Effector CD4-positive, alpha-beta T cell (primary cell): ENCODE data around the gene TTC13.

Source experiments
- DNase-seq: peaks from one replicate; pipeline ENCODE4 v3.0.0-alpha.2; 2020

The TTC13 gene

GRCh38 chr1:230940848-230941247, 37.8 kb downstream of the TTC13 start:
- DNase-seq = no peak

- no peak for DNase-seq
Observed at GRCh38 chr1:230939806-230940489, 38.7 kb downstream of the TTC13 start.

DNA sequence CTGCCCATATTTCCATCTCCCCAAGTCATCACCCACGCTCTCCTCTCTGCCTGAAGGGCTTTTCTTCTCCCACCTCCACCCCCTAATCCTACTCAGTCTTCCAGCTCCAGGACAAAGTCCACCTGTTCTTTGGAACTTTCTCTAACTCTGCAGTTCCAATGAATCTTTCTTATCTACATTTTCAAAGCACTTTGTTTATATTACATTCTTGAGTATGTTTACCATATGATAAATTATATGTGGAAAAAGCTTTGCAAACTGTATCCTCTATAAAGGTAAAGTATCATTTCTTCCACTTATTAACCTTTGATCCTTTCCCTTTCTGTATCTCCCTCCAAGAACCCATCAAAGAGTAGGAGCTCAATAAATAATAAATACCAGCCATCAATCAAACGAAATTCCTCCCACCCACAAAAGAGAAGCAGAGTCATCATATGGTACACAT, 39.7 kb downstream of the TTC13 start:
- DNase-seq = no peak

- DNase-seq = no peak
Observed at GRCh38 chr1:230937371-230937770, 41.3 kb downstream of the TTC13 start.

DNA sequence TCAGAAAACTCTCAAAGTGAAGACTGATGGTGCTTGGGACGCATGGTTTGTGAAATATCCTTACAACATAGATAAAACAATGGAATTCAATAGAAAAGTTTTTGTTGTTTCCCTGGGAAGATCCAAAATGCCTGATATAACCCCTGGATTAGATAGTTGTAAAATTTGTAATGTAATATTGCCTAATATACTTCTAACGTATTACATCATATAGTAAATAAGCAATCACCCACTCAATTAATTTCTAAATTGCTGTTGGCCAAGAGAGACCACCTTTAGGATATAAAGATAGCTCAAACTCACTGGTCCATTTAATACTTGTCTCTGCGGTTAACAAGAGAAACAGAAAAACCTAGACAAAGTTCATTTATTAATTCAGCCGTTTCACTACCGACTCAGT, 42.2 kb downstream of the TTC13 start:
- no peak for DNase-seq

DNA sequence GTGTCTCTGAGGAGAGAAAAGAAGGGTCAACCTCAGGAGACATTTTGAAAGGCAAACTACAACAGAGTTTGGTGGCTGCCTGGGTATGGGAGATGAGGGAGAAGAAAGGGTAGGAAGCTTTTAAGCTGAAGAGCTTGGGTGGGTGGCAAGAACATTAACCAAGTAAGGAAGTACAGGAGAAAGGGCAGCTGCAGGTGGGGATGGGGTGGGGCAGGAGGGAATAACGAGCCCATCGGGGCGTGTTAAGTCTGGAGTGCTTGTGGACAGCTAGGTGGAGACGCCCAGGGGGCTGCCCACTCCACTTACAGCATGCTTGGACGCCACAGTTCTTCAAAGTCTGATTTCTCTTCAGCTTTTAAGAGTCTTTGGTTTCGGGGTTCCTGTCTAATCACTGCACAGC, 42.8 kb downstream of the TTC13 start:
- DNase-seq = no peak

DNA sequence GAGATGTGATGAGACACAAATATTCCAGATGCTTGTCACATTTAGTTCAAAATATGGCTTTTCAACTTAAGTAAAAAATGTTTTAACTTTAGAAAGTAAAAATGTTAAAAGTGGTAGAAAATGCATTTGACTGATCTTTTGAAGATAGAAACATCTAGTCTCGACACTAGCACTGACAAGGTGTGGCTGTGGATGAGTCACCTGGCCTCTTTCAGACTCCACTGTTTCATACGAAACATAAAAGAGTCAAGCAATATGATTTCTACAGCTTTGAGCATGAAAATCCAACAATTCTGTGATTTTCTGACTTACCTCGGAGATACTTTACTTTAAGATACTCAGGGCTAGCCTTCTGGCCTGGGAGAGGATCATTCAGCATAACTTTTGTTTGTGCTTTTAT, 47.7 kb downstream of the TTC13 start:
- no peak for DNase-seq

- DNase-seq = no peak
Observed at GRCh38 chr1:230926182-230926581, 52.5 kb downstream of the TTC13 start.

DNA sequence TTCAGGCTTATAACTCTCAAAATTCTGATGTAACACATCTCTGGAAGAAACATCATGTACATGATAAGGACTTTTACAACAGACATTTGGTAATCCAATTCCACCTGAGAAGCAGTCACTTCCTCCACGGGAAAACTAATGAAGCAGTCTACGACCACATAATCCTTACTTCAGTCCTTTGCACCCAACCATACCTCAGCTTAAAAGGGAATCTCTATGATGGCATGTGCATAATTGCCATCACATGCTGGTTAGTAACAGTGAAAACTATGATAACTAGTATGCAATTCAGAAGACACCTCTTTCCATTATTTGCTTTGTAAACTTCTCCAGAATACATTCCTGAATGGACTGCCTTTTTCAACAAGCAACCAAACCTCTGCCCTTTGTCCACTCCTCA, 53.1 kb downstream of the TTC13 start:
- DNase-seq = no peak

DNA sequence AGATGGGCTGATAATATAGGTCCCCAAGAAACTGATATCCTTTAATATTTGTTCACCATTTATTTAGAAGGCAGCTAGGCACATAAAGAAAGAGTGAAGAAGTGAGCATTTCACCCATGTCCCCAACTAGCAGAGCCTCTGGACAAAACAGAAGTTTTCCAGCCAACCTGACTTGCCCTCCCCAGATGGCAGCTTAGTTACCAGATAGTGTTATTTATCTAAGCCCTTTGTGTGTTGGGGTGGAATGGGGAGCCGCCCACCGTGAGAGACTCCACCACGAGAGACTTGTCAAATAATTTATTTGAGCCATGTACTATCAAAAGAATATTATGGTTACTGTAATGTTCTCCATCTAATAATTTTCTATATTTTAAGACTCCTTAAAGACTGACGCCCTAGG, 55.5 kb downstream of the TTC13 start:
- no peak for DNase-seq

- no peak for DNase-seq
Observed at GRCh38 chr1:230922620-230923019, 56.0 kb downstream of the TTC13 start.

DNA sequence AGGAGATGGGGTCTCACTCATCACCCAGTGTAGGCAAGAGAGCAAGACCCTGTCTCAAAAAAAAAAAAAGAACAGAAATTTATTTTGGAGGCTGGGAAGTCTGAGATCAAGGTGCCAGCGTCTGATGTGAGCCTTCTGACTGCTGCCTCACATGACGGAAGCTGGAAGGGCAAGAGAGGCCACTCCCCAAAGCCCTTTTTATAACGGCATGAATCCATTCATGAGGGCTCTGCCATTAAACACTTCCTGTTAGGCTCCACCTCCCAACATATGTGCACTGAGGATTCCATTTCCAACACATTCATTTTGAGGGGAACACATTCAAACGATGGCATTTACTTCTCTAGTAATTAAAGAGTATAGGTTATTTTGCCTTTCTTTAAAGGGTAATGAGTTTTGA, 59.5 kb downstream of the TTC13 start:
- DNase-seq = no peak

DNA sequence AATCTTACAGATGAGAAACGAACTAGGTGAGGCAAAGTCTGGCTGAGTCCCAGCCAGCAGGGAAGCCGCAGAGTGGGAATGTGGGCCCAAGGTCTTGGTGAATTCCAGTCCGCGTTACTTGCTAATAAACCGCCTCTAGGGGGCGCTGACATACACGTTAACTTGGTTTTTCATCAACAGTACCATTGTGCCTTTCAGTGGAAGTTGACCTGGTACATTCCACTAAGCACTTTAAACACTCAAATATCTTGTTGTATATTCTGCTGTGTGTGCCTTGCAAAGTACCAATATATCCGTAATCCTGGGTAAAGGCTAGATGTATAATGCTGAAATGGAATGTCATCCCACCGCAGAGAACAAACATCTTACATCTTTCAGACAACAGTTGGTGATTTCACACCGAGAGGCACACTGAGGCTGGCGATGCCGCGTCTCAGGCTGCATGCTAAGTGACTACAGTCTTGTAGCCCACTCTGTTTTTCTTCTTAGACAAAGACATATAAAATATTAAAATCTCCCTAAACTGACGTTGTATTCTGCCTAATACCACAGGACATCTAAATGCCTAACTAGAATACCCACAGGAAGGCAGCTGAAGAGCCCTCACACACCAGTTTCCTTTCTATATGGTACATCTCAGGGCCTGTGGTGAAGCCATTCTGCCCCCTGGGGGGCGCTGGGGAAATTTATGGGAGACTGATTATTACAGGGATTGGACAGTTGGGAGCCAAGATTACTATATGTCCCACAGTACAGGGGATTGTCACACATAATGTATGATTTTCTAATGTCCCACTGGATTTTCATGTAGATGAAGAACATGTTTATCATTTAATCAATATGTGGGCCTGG, 61.2 kb downstream of the TTC13 start:
- peak; percentile 72 for DNase-seq

DNA sequence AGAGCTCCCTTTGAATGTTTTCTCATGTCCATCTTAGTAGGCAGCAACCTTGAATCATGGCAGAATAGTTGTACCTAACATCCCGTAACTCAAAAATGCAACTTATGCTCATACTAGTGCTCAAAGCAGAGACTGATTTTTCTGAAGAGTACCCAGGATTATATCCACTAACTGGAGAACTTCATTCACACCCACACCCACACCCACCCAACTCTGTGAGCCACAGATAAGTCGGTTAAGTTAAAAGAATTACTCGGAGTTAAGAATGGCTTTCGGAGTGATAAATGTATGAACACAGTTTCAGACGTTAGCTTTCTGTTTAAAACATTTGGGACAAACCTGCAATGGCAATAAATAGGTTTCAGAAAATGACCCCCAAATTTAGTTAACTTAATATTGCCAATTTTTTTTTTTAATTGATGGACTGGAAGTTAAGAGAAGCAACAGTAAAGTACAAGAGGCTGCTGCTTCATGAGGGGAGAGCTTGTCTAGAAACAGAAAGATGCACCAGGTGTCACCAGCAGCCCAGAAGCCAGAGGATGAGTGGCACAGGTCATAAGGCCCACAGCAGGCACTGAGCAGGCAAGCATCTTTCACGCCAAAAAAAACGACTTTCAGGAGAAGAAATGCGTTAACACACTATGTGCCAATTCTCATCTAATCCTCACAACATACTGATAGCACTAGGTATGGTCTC, 61.9 kb downstream of the TTC13 start:
- DNase-seq = no peak

DNA sequence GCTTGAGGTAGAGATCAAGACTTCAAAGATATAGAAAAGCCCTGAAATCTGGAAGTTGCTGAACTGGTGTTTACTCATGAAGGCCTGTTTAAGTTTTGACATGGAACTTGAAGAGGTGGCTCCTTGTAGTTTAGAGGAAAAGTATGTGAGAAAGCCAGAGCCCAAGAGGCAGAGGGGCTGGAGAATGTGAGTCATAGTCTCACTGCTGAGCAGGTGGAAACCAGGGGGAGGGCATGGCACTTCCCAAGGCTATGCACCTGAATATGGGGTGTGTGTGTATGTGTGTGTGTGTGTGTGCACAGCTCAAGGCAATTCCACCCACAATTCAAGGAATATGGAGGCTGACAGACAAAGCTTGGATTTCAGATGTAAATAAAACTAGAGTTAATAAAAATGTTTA, 63.6 kb downstream of the TTC13 start:
- no peak for DNase-seq

GRCh38 chr1:230913496-230913895, 65.2 kb downstream of the TTC13 start:
- DNase-seq = no peak

GRCh38 chr1:230910755-230911117, 67.9 kb downstream of the TTC13 start:
- DNase-seq = no peak

DNA sequence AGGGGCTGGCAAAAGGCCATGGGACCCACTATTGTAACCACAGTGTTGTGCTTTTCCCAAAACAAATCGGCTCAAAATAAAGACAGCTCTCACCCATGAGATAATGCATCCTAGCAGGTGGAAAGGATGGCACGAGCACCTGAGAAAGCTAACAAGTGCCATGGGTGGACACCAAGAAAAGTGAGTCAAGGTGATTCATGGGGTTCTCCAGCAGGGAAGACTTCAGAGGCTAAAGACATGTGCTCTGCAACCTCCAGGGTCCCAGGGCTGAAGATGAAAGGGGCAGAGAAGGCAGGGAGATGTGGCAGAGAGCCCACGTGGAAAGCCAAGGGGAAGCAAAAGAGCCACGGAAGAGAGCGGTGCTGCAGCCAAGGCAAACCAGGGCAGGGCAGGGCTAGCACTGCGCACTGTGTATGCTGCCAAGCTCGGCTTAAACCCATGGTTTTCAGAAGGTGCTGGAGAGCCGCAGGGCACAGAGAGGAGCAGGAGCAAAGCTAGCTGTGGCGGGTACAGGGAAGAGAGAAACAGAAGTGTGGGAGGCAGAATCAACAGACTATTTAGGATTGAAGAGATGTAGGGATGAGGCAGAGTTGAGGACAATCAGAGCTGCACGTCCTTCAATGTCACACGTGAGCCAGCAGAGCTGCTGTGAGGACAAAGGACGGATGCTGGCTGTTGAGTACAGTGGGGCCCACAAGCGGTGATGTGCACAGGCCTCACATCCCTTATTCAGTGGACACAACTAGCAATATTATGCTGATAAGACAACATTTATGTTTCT, 68.5 kb downstream of the TTC13 start:
- no peak for DNase-seq

DNA sequence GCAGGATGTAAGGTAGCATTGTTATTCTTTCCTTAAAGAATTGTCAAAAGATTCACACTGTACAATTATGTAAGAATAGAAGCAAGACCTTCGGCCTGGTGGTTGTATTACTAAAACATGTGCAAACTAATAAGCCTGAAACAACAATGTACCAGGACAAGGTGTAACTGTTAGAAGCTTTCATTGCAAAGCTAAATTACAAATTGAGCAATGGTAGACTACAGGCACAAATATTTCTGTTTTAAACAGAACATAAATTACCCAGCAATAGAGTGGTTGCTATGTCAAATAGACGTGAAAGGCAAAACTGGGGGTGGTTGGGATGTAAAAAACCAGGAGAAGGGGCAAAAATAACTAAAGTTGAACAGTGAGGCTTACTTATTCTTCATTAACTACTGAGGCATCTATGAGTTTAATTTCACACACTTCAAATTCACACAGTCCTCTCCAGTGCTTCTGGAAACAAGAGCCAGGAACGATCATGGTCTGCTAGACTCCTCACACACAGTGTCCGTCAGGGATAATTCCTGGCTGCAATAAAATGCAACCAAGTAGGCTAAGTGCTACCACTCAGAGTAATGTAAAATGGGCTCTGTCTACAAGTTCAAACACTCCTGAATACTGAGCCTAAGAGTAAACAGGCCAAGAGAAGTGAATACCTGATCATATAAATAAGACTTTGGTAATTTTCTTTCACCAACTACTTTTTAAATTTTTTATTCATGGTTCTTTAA, 71.0 kb downstream of the TTC13 start:
- no peak for DNase-seq

GRCh38 chr1:230906226-230906625, 72.4 kb downstream of the TTC13 start:
- no peak for DNase-seq

GRCh38 chr1:230905733-230906132, 72.9 kb downstream of the TTC13 start:
- DNase-seq = no peak

- no peak for DNase-seq
Observed at GRCh38 chr1:230902349-230902923, 76.2 kb downstream of the TTC13 start.
